GM15510 (cell line): ENCODE measurements around the gene PARP6.

Experiments
- POLR2A ChIP-seq: IDR thresholded peaks from 3 replicates; pipeline ENCODE4 v1.6.1; 2011; ENCODE audit warnings: borderline replicate concordance; ENCODE audit not compliant: insufficient read length; ENCODE audit errors: extremely low read depth

PARP6 gene

DNA sequence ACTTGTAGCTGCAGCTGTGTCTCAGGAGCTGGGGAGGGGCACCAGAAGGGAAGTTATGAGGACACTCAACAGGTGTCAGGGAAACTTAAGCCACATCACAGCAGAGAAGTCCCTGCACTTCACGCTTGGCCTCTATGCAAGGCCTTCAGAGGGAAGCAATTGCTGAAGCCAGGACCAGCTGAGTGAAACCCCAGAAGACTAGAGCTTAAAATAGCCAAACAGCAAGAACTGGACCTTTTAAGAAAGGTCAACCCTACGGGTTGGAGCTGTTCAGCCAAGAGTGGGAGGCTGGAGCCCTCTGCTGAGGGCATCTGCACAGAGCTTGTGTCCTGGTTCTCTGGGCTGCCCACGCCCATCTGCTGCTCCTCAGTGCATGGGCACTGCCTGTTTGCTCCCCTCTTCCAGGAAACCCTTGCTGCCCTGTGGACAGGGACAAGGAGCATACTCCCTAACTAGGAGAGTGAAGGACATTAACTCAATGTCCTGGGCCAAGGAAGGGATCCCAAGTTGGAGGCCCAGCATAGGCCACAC lies 70.9 kb downstream of the PARP6 start:
- TF ChIP-seq POLR2A: no peak

DNA sequence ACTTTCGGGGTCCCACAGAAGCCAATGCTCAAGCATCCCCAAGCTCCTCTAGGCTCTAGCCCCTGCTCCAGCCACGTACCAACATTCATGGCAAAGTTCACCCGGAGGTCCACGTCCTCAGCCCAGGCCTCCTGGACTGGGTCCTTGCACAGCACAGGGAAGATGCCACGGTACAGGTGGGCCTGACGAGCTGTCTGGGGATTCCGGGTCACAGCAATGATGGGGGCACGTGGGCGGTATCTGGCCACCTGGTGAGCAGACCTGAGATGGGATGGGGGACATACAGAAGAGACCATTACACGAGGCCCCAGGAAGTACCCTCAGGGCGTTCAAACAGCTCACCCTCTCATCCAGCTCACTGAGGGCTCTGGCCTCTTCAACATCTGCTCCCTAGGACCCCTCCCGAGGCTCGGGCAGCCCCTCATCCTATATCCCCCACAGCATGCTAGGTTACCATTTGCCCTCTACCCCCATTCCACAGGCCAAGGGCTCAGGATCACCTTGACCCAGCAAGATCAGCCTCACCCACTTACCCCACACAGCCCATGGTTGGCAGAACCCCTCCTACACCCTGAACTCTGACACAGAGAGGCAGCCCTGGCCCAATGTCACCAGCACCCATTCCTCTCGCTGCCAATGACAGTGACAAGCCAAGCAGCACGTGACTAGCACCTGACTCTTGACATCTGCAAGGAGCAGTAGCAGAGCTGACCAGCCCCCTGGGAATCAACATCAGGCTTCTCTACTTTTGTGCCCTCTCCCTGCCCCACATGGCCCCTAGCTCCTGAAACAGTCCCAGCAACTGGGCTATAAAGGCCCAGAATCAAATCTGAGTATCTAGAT lies 71.7 kb downstream of the PARP6 start:
- TF ChIP-seq POLR2A: no peak

DNA sequence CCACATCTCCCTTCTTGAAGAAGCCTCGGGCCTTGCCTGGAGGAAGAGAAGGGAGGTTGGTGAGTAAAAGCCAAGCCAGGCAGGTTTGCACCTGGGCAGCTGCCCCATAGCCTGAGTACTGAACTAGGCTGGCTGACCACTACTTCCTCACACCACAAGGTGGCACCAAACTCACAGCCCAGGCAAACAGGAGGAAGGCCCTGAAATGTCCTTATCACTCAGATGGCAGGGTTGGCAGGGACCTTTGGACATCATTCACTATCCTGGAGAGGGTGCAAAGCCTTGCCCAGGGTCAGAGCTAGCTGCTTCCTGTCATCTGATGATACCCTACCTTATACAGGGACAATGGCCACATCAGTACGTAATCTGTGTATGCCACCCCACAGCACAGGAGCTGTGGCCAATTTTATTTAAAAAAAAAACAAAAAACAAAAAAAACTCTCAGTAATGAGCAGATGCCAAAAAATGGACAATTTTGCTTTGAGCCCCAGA lies 72.6 kb downstream of the PARP6 start:
- no peak for TF ChIP-seq POLR2A

DNA sequence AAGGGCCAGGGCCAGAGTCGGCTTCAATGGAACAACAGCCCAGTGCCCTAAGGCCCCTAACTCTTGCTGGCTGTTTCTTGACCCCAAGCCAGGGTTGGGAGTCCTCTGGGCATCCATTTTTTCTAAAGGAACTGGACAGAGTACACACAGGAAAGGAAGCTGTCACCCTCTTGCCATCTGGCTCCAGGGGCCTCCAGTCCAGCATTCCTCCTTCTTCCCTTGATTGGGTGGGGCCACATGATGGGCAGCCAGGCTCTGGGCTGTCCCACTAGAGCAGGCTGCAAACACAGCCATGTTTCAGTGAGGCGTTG lies 73.2 kb downstream of the PARP6 start:
- no peak for TF ChIP-seq POLR2A

DNA sequence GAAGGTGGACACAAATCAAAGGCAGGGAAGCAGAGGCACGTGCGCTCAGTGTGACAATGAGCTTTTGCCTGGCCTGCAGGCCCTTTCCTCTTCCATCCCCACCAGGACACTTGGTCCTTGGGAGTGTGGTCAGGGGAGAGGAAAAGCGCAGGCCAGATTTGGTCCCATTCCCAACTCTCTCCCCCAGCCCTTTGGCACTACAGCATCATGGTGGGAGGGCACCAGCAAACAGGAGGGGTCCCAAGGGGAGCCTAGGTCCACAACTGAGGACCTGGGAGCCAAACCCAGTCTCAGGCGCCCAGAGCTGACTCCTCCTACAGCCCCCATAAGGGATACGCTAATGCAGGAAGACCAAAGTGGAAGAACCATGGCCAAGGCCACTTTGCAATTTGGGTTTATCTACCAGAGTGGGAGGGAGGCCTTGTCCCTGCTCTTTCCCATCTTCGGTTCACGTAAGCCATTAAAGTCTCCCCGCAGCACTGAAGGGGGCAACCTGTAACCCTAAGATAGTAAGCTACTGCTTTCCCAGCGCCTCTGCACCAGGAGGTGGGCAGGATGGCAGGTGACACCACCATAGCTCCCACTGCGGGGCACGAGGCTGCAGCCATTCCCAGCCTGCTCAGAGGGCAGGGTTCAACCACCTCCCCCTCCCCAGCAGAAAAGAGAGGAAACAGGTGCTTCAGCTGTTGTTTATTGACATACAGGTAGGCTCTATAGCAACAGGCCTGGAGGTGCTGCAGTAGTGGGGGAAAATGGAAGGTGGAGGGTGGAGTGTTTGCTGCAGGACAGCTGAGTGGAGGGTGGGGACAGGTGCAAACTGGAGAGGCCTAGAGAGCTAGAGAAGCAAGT lies 73.8 kb downstream of the PARP6 start:
- no peak for TF ChIP-seq POLR2A

DNA sequence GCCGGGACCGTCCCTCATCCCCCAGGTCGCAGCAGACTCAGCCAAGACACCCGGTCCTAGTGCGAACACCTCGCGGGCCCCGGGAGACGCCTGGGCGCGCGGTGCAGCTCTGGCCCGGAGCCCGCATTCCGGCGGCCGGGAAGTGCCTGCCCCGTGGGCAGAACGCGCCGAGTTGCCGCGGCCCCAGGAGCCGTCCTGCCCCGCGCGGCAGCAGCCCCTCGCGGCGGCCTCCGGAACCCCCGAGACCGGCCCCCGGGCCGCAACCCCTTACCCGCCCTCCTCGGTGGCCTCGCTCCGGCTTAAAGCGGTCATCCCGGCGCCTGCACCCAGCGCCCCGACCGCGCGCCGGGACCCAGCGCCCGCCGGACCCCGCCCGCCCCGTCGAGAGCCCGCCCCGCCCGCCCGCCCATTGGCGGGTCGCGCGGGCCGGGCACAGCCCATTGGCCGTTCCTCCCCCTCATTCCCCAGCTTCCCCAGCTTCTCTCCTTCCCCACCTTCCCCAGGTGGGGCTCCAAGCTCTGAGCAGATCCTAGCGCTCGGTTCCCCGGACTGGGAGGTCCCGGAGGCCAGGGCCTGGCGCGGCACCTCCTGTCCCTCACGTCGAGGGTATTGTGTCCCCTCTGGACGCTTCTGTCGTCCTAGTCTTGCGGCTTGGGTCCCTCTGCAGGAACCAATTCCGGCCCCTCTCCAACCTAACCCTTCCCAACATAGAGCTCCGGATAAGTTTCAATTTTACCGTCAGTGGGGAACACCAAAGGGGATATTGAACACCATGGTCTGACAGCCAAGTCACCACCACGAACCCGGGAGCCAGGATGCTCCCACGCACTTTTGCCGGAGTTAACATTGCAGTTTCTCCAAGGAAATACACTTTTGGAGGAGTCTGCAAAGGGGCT lies 74.6 kb downstream of the PARP6 start, which contains the start of gene GRAMD2A:
TSS of gene GRAMD2A (minus strand) at position 328 of the 896 bp plus-strand sequence.
- TF ChIP-seq POLR2A: no peak

DNA sequence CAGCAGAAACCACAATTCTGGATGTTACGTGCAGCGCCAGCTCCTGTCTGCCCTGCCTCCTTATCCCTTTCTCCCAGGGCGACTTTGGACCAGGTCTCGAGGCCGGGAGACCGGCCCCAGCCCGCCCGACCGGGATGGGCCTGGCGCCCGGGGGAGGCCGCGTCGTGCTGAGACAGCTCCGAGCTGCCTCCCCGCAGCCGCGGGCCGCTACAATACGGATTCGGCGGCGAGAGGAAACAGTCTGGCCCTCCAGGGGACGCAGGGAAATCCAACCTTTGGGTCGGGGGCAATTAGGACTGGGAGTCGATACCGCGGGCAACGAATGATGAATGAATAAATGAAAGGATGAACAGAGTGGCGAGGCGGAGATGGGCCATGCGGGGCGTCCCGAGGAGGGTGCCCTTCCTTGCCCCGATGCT lies 75.3 kb downstream of the PARP6 start:
- no peak for TF ChIP-seq POLR2A

DNA sequence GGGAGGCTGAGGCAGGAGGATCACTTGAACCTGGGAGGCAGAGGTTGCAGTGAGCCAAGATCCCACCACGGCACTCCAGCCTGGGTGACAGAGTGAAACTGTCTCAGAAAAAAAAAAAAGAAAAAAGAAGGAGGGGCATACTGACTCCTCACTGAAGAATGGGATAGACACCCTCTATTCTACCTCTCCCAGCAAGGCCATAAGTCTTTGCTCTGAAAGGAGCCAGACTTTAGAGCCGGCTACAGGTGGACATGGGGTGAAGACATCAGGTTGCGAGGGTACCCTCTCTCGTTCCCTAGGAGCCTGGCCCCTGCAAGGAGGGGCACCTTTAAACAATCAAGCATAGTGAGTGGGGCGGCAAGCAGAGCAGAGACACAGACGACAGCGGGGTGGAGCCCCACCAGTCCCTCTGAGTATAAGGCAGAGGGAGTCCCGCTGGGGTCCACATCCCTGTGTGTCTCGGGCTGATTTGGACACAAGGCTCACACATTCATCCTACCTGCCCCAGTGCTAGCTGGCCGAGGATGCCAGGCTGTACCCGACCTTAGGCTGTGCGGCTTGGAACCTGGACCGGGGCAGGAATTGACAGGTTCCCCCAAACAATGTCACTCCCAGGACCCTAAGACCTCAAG lies 75.8 kb downstream of the PARP6 start:
- no peak for TF ChIP-seq POLR2A

DNA sequence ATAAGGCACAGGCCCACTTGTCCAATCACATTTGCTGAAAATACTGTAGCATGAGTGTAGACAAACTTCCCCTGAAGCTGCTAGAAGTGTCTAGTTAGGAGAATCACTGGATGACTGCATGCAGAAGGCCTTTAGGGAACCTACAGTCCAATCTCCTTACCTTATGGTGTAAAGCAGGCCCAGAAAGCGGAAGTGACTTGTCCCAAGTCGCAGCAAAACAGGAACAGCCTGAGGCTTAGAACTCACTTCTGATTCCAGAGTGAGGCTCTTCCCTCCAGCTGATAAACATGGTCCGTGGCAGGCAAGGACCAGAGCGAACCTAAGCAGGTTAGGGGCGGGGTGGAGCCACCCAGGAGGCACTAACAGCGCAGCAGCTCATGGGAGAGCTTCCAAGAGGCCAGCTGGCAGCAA lies 77.2 kb downstream of the PARP6 start:
- no peak for TF ChIP-seq POLR2A

DNA sequence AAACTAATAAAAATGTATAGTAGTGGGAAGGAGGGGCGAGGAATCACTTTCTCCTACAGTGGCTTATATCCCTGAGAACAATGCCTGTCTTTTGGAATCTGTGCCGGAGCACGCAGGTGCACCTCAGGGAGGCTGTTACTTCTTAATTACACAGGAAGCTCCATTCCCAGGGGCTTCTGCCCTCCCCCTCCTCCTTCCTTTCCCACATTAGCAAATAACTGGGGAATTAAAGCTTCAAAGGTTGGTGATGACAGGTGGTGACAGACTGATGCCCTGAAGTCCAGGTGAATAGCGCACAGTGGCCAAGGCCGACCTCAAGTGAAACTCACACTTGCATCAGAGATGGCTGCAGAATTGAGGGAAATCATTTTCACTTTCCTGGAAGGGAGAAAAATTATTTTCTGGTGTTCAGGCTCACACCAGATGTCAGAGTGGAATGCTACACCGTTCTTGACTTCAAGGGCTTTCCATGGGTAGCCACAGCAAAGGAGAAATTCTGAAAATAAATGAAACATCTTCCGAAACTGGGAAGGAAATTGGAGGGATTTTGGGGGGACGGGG lies 78.4 kb downstream of the PARP6 start:
- no peak for TF ChIP-seq POLR2A

DNA sequence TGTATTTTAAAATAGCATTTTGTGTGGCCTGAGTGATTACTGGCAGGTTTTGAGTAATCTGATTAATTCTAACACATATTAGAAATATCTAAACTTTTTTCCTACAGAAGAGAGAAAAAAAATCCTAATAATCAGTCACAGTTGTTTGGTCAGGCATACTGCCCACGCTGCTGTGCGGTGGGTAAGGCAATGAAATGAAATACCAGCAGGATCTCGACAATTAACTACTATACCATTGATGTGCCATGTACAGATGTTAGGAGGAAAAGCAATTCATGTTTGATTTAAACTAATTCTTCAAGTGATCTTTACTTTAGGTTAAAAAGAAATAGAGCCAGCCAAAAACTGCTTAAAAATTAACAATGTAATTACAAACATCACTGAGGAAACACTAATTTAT lies 79.9 kb downstream of the PARP6 start:
- TF ChIP-seq POLR2A: no peak
